ENCODE measurements around the gene CPD.

DNA sequence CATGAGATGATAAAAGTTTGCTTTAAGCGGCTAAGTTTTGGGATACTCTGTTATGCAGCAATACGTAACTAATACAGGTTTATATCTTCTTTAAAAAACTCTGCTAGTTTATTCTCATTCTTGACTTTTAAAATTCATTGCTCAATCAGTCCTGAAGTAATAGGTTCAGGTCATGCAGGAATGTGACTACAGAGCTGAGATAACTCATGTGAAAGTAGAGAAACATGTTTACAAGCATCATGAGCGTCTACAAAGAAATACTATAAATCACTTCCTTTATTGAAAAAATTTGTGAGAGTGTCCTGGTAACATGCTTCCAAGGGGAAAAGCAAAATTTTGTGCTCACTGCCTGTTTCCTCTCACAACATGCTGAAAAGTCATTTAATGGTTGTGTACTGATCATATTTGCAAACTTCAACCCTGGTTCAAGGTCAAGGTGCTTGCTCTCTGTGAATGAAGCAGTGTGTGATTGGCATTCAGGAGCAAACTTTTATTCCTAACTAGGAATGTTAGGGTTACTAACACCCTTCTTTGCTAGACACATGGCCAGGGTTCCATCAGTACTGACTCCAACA, 32.4 kb upstream of the CPD start:
- no peak for TF ChIP-seq EP300 (IDR thresholded peaks at IDR 0.05)
- TF ChIP-seq, protein P1, sequence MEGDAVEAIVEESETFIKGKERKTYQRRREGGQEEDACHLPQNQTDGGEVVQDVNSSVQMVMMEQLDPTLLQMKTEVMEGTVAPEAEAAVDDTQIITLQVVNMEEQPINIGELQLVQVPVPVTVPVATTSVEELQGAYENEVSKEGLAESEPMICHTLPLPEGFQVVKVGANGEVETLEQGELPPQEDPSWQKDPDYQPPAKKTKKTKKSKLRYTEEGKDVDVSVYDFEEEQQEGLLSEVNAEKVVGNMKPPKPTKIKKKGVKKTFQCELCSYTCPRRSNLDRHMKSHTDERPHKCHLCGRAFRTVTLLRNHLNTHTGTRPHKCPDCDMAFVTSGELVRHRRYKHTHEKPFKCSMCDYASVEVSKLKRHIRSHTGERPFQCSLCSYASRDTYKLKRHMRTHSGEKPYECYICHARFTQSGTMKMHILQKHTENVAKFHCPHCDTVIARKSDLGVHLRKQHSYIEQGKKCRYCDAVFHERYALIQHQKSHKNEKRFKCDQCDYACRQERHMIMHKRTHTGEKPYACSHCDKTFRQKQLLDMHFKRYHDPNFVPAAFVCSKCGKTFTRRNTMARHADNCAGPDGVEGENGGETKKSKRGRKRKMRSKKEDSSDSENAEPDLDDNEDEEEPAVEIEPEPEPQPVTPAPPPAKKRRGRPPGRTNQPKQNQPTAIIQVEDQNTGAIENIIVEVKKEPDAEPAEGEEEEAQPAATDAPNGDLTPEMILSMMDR (IDR thresholded peaks at IDR 0.05): no peak

All from sigmoid colon (tissue), 4 donors.